Subcutaneous adipose tissue (tissue), 4 donors: Measurements from ENCODE around the gene WDR18. TPM values are rescaled to one million over a fixed set of nuclear protein-coding genes. Genes with fewer than 3 reads are reported as not detected.

Source experiments
- CTCF ChIP-seq: fragments of 450-650 bp; IDR thresholded peaks from one replicate; pipeline ENCODE4 v1.5.1; 2016; ENCODE audit warnings: low read depth, mild to moderate bottlenecking, control low read depth, antibody characterized with exemption, moderate library complexity
- small RNA-seq: library from RNA; depleted of rRNA; stranded (forward); fragments of <200 nt; gene quantifications from one replicate; pipeline ENCODE3, GENCODE V24; 2016
- total RNA-seq, 4 donors: library from RNA; depleted of rRNA; stranded (reverse); fragments of >200 nt; gene quantifications; one replicate each; pipeline ENCODE4 v1.1.0, GENCODE V29; 2016

The WDR18 gene
- total RNA-seq, 4 donors from 2014 or later = 18.9 to 58.6 (median 30.7) TPM

- TF ChIP-seq CTCF = no peak
These were observed 57.2 kb downstream of the WDR18 start for GRCh38 chr19:1041272-1041834.

- no peak for TF ChIP-seq CTCF
These were observed 57.9 kb downstream of the WDR18 start for GRCh38 chr19:1041835-1042685.

GRCh38 chr19:1042689-1043511 is 58.8 kb downstream of the WDR18 start:
- TF ChIP-seq CTCF = no peak

Small RNA genes within 50 kb of the gene (small RNA-seq; reads per million reads assigned to genes)
- gene RNU6-2 = not detected

Other genes with a start within 250 kb of the WDR18 start
- not detected for gene MISP, start 233.2 kb upstream of the WDR18 start, total RNA-seq
- gene PTBP1, start 186.9 kb upstream of the WDR18 start, total RNA-seq = 100 to 1,000 TPM in 1 of 4 donors, 10 to 100 TPM in 3; 77.5 to 108 (median 87.8) TPM
- not detected for gene PLPPR3, start 162.4 kb upstream of the WDR18 start, total RNA-seq
- under 1 TPM in 1 of 4 donors, not detected in 3; 0.68 TPM for gene AZU1, start 156.5 kb upstream of the WDR18 start, total RNA-seq
- not detected for gene PRTN3, start 143.3 kb upstream of the WDR18 start, total RNA-seq
- 1 to 10 TPM in 2 of 4 donors, not detected in 2; 2.4 to 2.8 TPM for gene ELANE, start 132.0 kb upstream of the WDR18 start, total RNA-seq
- 1,000 to 10,000 TPM; 1,847 to 6,869 (median 2,488) TPM for gene CFD, start 124.7 kb upstream of the WDR18 start, total RNA-seq
- 10 to 100 TPM; 18.4 to 38.4 (median 19.2) TPM for gene MED16, start 91.2 kb upstream of the WDR18 start, total RNA-seq
- not detected for gene RNU6-9, start 90.9 kb upstream of the WDR18 start, total RNA-seq
- 10 to 100 TPM; 24.1 to 37.3 (median 26.8) TPM for gene R3HDM4, start 71.1 kb upstream of the WDR18 start, total RNA-seq
- gene KISS1R, start 67.0 kb upstream of the WDR18 start, total RNA-seq = not detected
- 10 to 100 TPM in 2 of 4 donors, 1 to 10 TPM in 2; 5.5 to 13.9 (median 9.2) TPM for gene ARID3A, start 58.3 kb upstream of the WDR18 start, total RNA-seq
- gene GRIN3B, start 16.1 kb downstream of the WDR18 start, total RNA-seq = not detected
- 100 to 1,000 TPM in 2 of 4 donors, 10 to 100 TPM in 2; 65.1 to 193 (median 94.0) TPM for gene TMEM259, start 36.8 kb downstream of the WDR18 start, total RNA-seq
- not detected for gene RNU6-2, start 37.2 kb downstream of the WDR18 start, total RNA-seq
- gene CNN2, start 42.3 kb downstream of the WDR18 start, total RNA-seq = 10 to 100 TPM; 32.1 to 86.8 (median 52.2) TPM
- gene ABCA7, start 55.8 kb downstream of the WDR18 start, total RNA-seq = 10 to 100 TPM in 3 of 4 donors, 1 to 10 TPM in 1; 3.4 to 35.2 (median 12.2) TPM
- gene ARHGAP45, start 82.8 kb downstream of the WDR18 start, total RNA-seq = 10 to 100 TPM; 31.3 to 52.5 (median 44.0) TPM
- 100 to 1,000 TPM in 3 of 4 donors, 10 to 100 TPM in 1; 81.8 to 302 (median 127) TPM for gene POLR2E, start 111.0 kb downstream of the WDR18 start, total RNA-seq
- 1,000 to 10,000 TPM; 1,089 to 2,299 (median 1,463) TPM for gene GPX4, start 119.6 kb downstream of the WDR18 start, total RNA-seq
- 10 to 100 TPM; 13.4 to 51.2 (median 19.1) TPM for gene SBNO2, start 189.9 kb downstream of the WDR18 start, total RNA-seq
- 10 to 100 TPM; 22.8 to 71.8 (median 31.9) TPM for gene STK11, start 221.4 kb downstream of the WDR18 start, total RNA-seq